Gastroesophageal sphincter (tissue), 4 donors: ENCODE measurements around the gene ATP2A1. TPM values are rescaled to one million over a fixed set of nuclear protein-coding genes. Genes with fewer than 3 reads are reported as not detected.
"Not testable (repeated sequence)": the region's sequence is repeated elsewhere in the genome, so short reads cannot be mapped to it uniquely, and the experiment has no call there.

Experiments used
- ATAC-seq: fragments of 150-250 bp; one replicate; pipeline ENCODE4 v1.9.1; 2016; ENCODE audit warnings: mild to moderate bottlenecking, moderate library complexity
- H3K27ac ChIP-seq, 4 donors: fragments of 200-600 bp; sonication (generic) in 3 of 4; 1 replicate in 3 of 4; 2 replicates in 1 of 4; pipeline ENCODE4 v1.5.1; 2016 to 2019
- H3K27me3 ChIP-seq: fragments of 200-600 bp; sonication (generic); one replicate; pipeline ENCODE4 v1.5.1; 2019
- H3K36me3 ChIP-seq, 2 donors: fragments of 200-600 bp; sonication (generic); one replicate each; pipeline ENCODE4 v1.5.1; 2019; ENCODE audit warnings: control low read depth in 1 of 2
- H3K4me1 ChIP-seq, 3 donors: fragments of 200-600 bp; sonication (generic); 1 replicate in 2 of 3; 2 replicates in 1 of 3; pipeline ENCODE4 v1.5.1; 2016 to 2019; ENCODE audit warnings: control low read depth in 2 of 3
- H3K4me3 ChIP-seq, 2 donors: fragments of 200-600 bp; sonication (generic); one replicate each; pipeline ENCODE4 v1.5.1; 2019; ENCODE audit warnings: mild to moderate bottlenecking in 1 of 2, moderate library complexity in 1 of 2
- H3K9me3 ChIP-seq, 3 donors: fragments of 200-600 bp; sonication (generic); one replicate each; pipeline ENCODE4 v1.5.1; 2017 to 2019; ENCODE audit warnings: control low read depth in 2 of 3
- EP300 ChIP-seq: sonication (generic); formaldehyde crosslinking; IDR thresholded peaks from one replicate; pipeline ENCODE4 v1.6.1; 2017; ENCODE audit warnings: antibody characterized with exemption, mild to moderate bottlenecking
- POLR2A ChIP-seq, 2 donors: fragments of 450-650 bp; IDR thresholded peaks; one replicate each; pipeline ENCODE4 v1.6.1; 2017; ENCODE audit warnings: antibody characterized with exemption in 2 of 2, mild to moderate bottlenecking in 2 of 2, moderate library complexity in 1 of 2
- POLR2AphosphoS5 ChIP-seq: sonication (generic); formaldehyde crosslinking; IDR thresholded peaks from one replicate; pipeline ENCODE4 v1.6.1; 2017; ENCODE audit warnings: antibody characterized with exemption
- WGBS, 2 donors: methylation state at CpG; one replicate each; pipeline ENCODE4 v1.1.5; 2018; ENCODE audit warnings: low coverage in 1 of 2; 5-methylcytosine and 5-hydroxymethylcytosine counted together
- total RNA-seq, 4 donors: library from RNA; depleted of rRNA; stranded (reverse); fragments of >200 nt; gene quantifications; one replicate each; pipeline ENCODE4 v1.1.0, GENCODE V29; 2016
- TF ChIP-seq, protein P1 (sequence below), 4 experiments: fragments of 200-600 bp in 2 of 4; fragments of 450-650 bp in 2 of 4; sonication (generic) in 1 of 4; IDR thresholded peaks; one replicate each; pipeline ENCODE4 v1.5.1; 2017 to 2019; ENCODE audit warnings: antibody characterized with exemption in 4 of 4, mild to moderate bottlenecking in 2 of 4, moderate library complexity in 2 of 4

The ATP2A1 gene
- total RNA-seq, 4 donors from 2014 or later: 0.31 TPM; not detected in 3

DNA sequence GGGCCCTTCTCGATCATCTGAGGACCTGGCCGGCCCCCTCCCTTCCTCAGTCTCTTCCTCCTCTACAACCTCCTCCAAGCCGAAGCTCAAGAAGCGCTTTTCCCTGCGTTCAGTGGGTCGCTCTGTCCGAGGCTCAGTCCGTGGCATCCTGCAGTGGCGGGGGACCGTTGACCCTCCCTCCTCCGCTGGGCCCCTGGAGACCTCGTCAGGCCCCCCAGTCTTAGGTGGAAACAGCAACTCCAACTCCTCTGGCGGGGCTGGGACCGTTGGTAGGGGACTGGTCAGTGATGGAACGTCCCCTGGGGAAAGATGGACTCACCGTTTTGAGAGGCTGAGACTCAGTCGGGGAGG, 11.9 kb upstream of the ATP2A1 start:
- Histone ChIP-seq H3K27me3 (no peaks in the 10 kb centered on the region), H3K36me3 (peaks cover 0 to 56% of the 10 kb centered on the region in 2 donors), H3K4me3 (no peak overlapping the region), H3K4me1 (peaks cover 0 to 44% (median 12%) of the 10 kb centered on the region in 3 donors), H3K9me3 (no peaks in the 10 kb centered on the region), H3K27ac (no peak overlapping the region)
- 0 to 72% methylated on average over 1 to 5 of the region's 17 CpGs for WGBS, 2 donors
- TF ChIP-seq EP300 (no peak), POLR2AphosphoS5 (no peak), POLR2A (IDR thresholded peaks at IDR 0.05) (no peak)
- TF ChIP-seq, protein P1, sequence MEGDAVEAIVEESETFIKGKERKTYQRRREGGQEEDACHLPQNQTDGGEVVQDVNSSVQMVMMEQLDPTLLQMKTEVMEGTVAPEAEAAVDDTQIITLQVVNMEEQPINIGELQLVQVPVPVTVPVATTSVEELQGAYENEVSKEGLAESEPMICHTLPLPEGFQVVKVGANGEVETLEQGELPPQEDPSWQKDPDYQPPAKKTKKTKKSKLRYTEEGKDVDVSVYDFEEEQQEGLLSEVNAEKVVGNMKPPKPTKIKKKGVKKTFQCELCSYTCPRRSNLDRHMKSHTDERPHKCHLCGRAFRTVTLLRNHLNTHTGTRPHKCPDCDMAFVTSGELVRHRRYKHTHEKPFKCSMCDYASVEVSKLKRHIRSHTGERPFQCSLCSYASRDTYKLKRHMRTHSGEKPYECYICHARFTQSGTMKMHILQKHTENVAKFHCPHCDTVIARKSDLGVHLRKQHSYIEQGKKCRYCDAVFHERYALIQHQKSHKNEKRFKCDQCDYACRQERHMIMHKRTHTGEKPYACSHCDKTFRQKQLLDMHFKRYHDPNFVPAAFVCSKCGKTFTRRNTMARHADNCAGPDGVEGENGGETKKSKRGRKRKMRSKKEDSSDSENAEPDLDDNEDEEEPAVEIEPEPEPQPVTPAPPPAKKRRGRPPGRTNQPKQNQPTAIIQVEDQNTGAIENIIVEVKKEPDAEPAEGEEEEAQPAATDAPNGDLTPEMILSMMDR (IDR thresholded peaks at IDR 0.05): no peak
- ATAC-seq: no peak

- peaks cover 0 to 64% of the 10 kb centered on the region in 2 donors for H3K36me3 ChIP-seq
- 85% methylated on average over 8 to 12 of the region's 13 CpGs for WGBS, 2 donors
- ATAC-seq: no peak
Measured at GRCh38 chr16:28867241-28867640, 11.0 kb upstream of the ATP2A1 start.

DNA sequence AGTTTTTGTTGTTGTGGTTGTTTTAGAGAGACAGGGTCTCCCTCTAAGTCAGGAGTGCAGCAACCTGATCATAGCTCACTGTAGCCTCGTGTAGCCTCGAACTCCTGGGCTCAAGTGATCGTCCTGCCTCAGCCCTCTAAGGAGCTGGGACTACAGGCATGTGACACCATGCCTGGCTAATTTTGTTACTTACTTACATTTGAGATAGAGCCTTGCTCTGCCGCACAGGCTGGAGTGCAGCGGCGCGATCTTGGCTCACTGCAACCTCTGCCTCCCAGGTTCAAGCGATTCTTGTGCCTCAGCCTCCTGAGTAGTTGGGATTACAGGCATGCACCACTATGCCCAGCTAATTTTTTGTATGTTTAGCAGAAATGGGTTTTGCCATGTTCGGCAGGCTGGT, 10.6 kb upstream of the ATP2A1 start:
- H3K36me3 ChIP-seq: peaks cover 0 to 68% of the 10 kb centered on the region in 2 donors
- 94 to 100% methylated on average over 2 to 4 of the region's 9 CpGs for WGBS, 2 donors

More at GRCh38 chr16:28867241-28867640, 11.0 kb upstream of the ATP2A1 start:
- H3K27me3 ChIP-seq: no peaks in the 10 kb centered on the region
- TF ChIP-seq EP300 (no peak), POLR2A (IDR thresholded peaks at IDR 0.05) (no peak), POLR2AphosphoS5 (no peak)
- TF ChIP-seq, protein P1 (IDR thresholded peaks at IDR 0.05): no peak
- no peak overlapping the region for H3K4me3 ChIP-seq
- H3K27ac ChIP-seq: no peak overlapping the region
- H3K9me3 ChIP-seq: no peaks in the 10 kb centered on the region
- H3K4me1 ChIP-seq: peaks cover 0 to 38% (median 12%) of the 10 kb centered on the region in 3 donors

DNA sequence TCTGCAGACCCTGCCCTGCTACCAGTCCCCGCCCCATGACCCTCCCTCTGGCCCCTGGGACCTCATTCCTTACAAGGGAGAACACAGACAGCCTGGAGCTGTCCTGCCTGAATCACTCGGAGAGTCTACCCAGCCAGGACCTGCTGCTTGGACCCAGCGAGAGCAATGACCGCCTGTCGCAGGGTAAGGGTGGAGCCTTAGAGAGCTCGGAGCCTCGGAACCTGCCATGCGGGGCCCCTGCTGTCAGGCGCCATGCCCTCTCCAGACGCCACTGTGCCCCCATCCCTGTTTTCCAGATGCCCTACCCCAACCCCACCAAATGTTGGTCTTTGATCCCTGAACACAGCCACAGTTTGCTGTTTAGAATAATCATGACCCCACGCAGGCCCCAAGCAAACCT, 9.1 kb upstream of the ATP2A1 start:
- Histone ChIP-seq H3K27me3 (no peaks in the 10 kb centered on the region), H3K27ac (no peak overlapping the region), H3K36me3 (peaks cover 0 to 84% of the 10 kb centered on the region in 2 donors), H3K4me1 (peaks cover 0 to 27% (median 12%) of the 10 kb centered on the region in 3 donors), H3K9me3 (no peaks in the 10 kb centered on the region), H3K4me3 (no peak overlapping the region)
- no peak for ATAC-seq
- 80 to 93% methylated on average over 1 to 5 of the region's 11 CpGs for WGBS, 2 donors
- no peak for TF ChIP-seq EP300
- TF ChIP-seq POLR2A (IDR thresholded peaks at IDR 0.05): no peak
- TF ChIP-seq, protein P1 (IDR thresholded peaks at IDR 0.05): no peak
- no peak for TF ChIP-seq POLR2AphosphoS5

More for the DNA sequence above, 10.6 kb upstream of the ATP2A1 start:
- H3K4me3 ChIP-seq, H3K27ac ChIP-seq, H3K9me3 ChIP-seq, H3K27me3 ChIP-seq, ATAC-seq: not testable (repeated sequence)
- H3K4me1 ChIP-seq: peaks cover 0 to 34% (median 12%) of the 10 kb centered on the region in 3 donors

DNA sequence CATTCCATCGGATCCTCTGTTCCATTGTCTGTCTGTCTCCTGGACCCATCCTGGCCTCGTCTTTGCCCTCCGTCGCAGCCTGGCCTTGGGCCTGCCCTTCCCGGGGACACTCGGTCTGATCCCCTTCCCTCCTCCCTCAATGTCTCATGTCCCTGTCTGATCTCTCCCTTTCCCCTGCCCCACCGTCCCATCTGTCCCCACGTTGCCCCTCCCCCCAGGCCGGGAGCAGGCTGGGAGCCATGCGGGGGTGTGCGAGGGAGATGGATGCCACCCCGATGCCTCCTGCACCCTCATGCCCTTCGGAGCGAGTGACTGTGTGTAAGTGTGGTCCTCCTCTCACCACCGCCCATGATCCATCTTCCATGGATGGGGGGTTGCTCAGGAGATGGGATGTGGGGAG, 5.3 kb upstream of the ATP2A1 start:
- TF ChIP-seq, protein P1 (IDR thresholded peaks at IDR 0.05): no peak
- TF ChIP-seq POLR2A (IDR thresholded peaks at IDR 0.05): no peak
- TF ChIP-seq EP300: no peak
- no peak for TF ChIP-seq POLR2AphosphoS5
- H3K27me3 ChIP-seq: no peaks in the 10 kb centered on the region
- no peak for ATAC-seq
- H3K36me3 ChIP-seq: peaks cover 0 to 69% of the 10 kb centered on the region in 2 donors
- H3K4me1 ChIP-seq: no peaks in the 10 kb centered on the region
- H3K27ac ChIP-seq: no peak overlapping the region
- 50 to 93% methylated on average over 1 to 5 of the region's 15 CpGs for WGBS, 2 donors
- no peaks in the 10 kb centered on the region for H3K9me3 ChIP-seq
- no peak overlapping the region for H3K4me3 ChIP-seq
